ENCODE results near the gene KMT2C.

The KMT2C gene

GRCh38 chr7:152140560-152140959 lies 295.2 kb downstream of the KMT2C start:
- Histone ChIP-seq H4K20me1 (ENCODE audit: insufficient read depth, low read length) (no peaks in the 10 kb centered on the region), H3K27me3 (replicated peaks; ENCODE audit: insufficient read depth, low read length) (no peaks in the 10 kb centered on the region), H3K4me3 (ENCODE audit: low read length) (no peak overlapping the region), H3K27ac (ENCODE audit: low read length) (no peak overlapping the region), H3K36me3 (replicated peaks; ENCODE audit: insufficient read depth, low read length) (peaks cover 28% of the 10 kb centered on the region), H3K9ac (ENCODE audit: low read length) (no peak overlapping the region), H3K79me2 (ENCODE audit: low read length) (no peaks in the 10 kb centered on the region), H3K9me2 (replicated peaks; ENCODE audit: insufficient read depth, low read length) (no peaks in the 10 kb centered on the region), H2AFZ (ENCODE audit: low read length) (no peak overlapping the region), H3F3A (ENCODE audit: insufficient read depth, low read length) (no peaks in the 10 kb centered on the region), H3K9me3 (replicated peaks; ENCODE audit: insufficient read depth, low read length) (no peaks in the 10 kb centered on the region), H3K4me2 (ENCODE audit: low read depth, low read length) (no peak overlapping the region), H3K4me1 (ENCODE audit: low read length) (no peaks in the 10 kb centered on the region)
- TF ChIP-seq EZH2 (optimal IDR thresholded peaks at IDR 0.05; ENCODE audit: low read depth, low read length) (no peak), EZH2phosphoT487 (IDR thresholded peaks at IDR 0.05; ENCODE audit: low read length) (no peak), CTCF (IDR thresholded peaks at IDR 0.05; ENCODE audit: low read length) (no peak)
- no peak for DNase-seq

GRCh38 chr7:152140067-152140466 lies 295.7 kb downstream of the KMT2C start:
- no peaks in the 10 kb centered on the region for H3K27me3 ChIP-seq (replicated peaks; ENCODE audit: insufficient read depth, low read length)
- no peaks in the 10 kb centered on the region for H3K4me1 ChIP-seq (ENCODE audit: low read length)
- no peaks in the 10 kb centered on the region for H3F3A ChIP-seq (ENCODE audit: insufficient read depth, low read length)
- H3K9me2 ChIP-seq (replicated peaks; ENCODE audit: insufficient read depth, low read length), result no peaks in the 10 kb centered on the region
- no peaks in the 10 kb centered on the region for H4K20me1 ChIP-seq (ENCODE audit: insufficient read depth, low read length)
- peaks cover 24% of the 10 kb centered on the region for H3K36me3 ChIP-seq (replicated peaks; ENCODE audit: insufficient read depth, low read length)
- H3K9me3 ChIP-seq (replicated peaks; ENCODE audit: insufficient read depth, low read length), result no peaks in the 10 kb centered on the region
- no peak overlapping the region for H3K27ac ChIP-seq (ENCODE audit: low read length)
- H3K4me3 ChIP-seq (ENCODE audit: low read length), result no peak overlapping the region
- no peak overlapping the region for H2AFZ ChIP-seq (ENCODE audit: low read length)
- H3K9ac ChIP-seq (ENCODE audit: low read length), result no peak overlapping the region
- H3K79me2 ChIP-seq (ENCODE audit: low read length), result no peaks in the 10 kb centered on the region
- H3K4me2 ChIP-seq (ENCODE audit: low read depth, low read length), result no peak overlapping the region
- DNase-seq, result no peak
- no peak for TF ChIP-seq EZH2 (optimal IDR thresholded peaks at IDR 0.05; ENCODE audit: low read depth, low read length)
- no peak for TF ChIP-seq EZH2phosphoT487 (IDR thresholded peaks at IDR 0.05; ENCODE audit: low read length)
- no peak for TF ChIP-seq CTCF (IDR thresholded peaks at IDR 0.05; ENCODE audit: low read length)

- H3K27ac ChIP-seq (ENCODE audit: low read length), result no peak overlapping the region
- H4K20me1 ChIP-seq (ENCODE audit: insufficient read depth, low read length), result no peaks in the 10 kb centered on the region
- H3K9me2 ChIP-seq (replicated peaks; ENCODE audit: insufficient read depth, low read length), result no peaks in the 10 kb centered on the region
- H3K4me2 ChIP-seq (ENCODE audit: low read depth, low read length), result no peak overlapping the region
- H3K36me3 ChIP-seq (replicated peaks; ENCODE audit: insufficient read depth, low read length), result peaks cover 13% of the 10 kb centered on the region; the same call in 1 of the 2 replicates
- H3K9me3 ChIP-seq (replicated peaks; ENCODE audit: insufficient read depth, low read length), result no peaks in the 10 kb centered on the region
- no peak overlapping the region for H2AFZ ChIP-seq (ENCODE audit: low read length)
- no peaks in the 10 kb centered on the region for H3K4me1 ChIP-seq (ENCODE audit: low read length)
- H3K79me2 ChIP-seq (ENCODE audit: low read length), result no peaks in the 10 kb centered on the region
- no peaks in the 10 kb centered on the region for H3K27me3 ChIP-seq (replicated peaks; ENCODE audit: insufficient read depth, low read length)
- no peak overlapping the region for H3K9ac ChIP-seq (ENCODE audit: low read length)
- TF ChIP-seq EZH2phosphoT487 (IDR thresholded peaks at IDR 0.05; ENCODE audit: low read length) (no peak), EZH2 (optimal IDR thresholded peaks at IDR 0.05; ENCODE audit: low read depth, low read length) (no peak), CTCF (IDR thresholded peaks at IDR 0.05; ENCODE audit: low read length) (no peak)
- no peaks in the 10 kb centered on the region for H3F3A ChIP-seq (ENCODE audit: insufficient read depth, low read length)
- no peak overlapping the region for H3K4me3 ChIP-seq (ENCODE audit: low read length)
- DNase-seq, result no peak
These were observed 298.3 kb downstream of the KMT2C start for GRCh38 chr7:152137476-152138025.
